ENCODE data around the gene SRC.

The SRC gene

DNA sequence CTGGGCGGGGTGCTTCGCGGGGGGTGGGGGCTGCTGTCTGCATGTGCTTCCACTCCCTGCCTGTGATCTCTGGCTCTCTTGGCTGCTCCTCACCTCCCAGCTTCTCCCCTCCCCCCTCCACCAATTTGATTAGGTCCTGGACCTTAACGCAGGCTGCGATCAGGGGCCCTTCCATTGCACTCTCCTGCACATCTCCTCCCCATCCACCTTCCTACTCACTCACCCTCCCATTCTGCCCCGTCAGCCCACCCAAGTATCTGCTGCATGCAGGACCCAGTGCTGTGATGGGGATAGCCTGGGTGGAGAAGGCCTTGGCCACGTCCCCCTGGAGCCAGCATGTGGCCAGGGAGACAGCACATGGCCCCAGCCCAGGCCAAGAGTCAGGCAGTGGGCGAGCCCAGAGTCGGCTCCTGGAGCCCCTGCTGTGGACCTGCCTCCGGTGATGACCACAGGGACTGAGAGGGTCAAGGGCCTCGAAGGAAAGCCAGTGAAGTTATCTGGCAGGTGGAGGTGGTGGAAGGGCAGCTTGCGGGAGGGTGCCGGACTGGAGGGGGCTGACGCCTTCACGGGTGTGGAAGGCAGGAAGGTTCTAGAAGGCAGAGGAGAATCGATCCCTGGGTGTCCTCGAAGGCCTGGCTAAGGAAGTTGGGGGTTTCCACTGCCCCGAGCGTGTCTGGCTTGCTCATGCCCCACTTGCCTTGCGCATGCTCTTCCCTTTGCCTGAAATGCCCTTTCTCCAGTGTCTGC is 40.7 kb downstream of the SRC start:
- no peak for DNase-seq (ENCODE audit: low read depth)
- H3K4me3 ChIP-seq (ENCODE audit: control insufficient read depth, low read depth, low read length), result no peak overlapping the region
- TF ChIP-seq, protein P1, sequence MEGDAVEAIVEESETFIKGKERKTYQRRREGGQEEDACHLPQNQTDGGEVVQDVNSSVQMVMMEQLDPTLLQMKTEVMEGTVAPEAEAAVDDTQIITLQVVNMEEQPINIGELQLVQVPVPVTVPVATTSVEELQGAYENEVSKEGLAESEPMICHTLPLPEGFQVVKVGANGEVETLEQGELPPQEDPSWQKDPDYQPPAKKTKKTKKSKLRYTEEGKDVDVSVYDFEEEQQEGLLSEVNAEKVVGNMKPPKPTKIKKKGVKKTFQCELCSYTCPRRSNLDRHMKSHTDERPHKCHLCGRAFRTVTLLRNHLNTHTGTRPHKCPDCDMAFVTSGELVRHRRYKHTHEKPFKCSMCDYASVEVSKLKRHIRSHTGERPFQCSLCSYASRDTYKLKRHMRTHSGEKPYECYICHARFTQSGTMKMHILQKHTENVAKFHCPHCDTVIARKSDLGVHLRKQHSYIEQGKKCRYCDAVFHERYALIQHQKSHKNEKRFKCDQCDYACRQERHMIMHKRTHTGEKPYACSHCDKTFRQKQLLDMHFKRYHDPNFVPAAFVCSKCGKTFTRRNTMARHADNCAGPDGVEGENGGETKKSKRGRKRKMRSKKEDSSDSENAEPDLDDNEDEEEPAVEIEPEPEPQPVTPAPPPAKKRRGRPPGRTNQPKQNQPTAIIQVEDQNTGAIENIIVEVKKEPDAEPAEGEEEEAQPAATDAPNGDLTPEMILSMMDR (conservative IDR thresholded peaks at IDR 0.05; ENCODE audit: control insufficient read depth, insufficient read depth, low read depth, low read length), result no peak

DNA sequence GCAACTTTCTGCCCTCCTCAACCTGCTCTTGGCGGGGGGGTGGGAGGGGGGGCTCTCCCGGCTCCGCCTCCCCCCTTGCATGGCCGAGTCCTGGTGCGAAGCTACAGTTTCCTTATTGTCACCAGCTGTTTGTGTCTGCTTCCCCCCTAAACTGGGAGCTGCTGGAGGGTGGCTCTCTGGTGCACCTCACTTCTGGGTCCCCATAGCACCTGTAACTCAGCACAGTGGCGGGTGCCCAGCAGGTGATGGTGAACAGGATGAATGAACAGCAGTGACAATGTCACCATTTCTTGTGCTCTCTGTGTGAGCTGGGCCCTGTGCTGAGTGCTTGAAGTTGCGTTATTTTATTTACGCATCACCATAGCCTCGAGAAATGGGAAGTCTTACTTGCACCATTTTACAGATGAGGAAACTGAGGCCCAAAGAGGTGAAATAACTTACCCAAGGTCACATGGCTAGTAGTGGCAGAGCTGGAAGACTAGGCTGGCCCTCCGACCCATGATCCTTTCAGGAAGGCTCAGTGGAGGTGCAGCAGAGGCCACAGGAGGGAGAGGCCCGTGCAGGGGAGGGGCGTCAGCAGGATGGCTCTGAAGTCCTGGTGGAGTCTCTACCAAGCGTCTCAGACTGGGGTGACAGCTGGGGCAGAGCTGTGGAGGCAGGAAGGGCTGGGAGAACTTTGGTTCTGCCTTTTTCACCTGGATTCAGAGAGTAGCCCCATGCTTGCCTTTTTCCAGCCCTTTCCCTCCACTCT is 41.8 kb downstream of the SRC start:
- no peak overlapping the region for H3K4me3 ChIP-seq (ENCODE audit: control insufficient read depth, low read depth, low read length)
- no peak for DNase-seq (ENCODE audit: low read depth)
- TF ChIP-seq, protein P1 (conservative IDR thresholded peaks at IDR 0.05; ENCODE audit: control insufficient read depth, insufficient read depth, low read depth, low read length), result no peak

DNA sequence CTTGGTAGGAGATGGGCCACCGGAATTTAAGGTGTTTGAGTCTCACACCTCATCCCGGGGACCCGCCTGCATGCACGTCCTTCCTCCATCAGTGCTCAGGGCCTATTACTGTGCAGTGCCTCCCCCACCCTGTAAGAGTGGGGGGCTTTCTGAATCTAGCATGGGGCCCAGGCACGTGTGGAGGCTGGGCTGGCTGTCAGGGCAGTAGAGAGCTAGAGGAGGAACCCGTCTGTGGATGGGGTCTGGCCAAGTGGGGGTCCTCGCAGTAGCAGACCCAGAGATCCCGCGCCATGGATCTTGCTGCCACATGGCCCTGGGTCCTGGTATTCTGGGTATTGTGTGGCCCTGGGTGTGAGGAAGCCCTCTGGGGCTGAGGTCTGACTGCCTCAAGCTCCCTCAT is 42.9 kb downstream of the SRC start:
- DNase-seq (ENCODE audit: low read depth), result no peak
- TF ChIP-seq, protein P1 (conservative IDR thresholded peaks at IDR 0.05; ENCODE audit: control insufficient read depth, insufficient read depth, low read depth, low read length), result no peak
- H3K4me3 ChIP-seq (ENCODE audit: control insufficient read depth, low read depth, low read length), result no peak overlapping the region

DNA sequence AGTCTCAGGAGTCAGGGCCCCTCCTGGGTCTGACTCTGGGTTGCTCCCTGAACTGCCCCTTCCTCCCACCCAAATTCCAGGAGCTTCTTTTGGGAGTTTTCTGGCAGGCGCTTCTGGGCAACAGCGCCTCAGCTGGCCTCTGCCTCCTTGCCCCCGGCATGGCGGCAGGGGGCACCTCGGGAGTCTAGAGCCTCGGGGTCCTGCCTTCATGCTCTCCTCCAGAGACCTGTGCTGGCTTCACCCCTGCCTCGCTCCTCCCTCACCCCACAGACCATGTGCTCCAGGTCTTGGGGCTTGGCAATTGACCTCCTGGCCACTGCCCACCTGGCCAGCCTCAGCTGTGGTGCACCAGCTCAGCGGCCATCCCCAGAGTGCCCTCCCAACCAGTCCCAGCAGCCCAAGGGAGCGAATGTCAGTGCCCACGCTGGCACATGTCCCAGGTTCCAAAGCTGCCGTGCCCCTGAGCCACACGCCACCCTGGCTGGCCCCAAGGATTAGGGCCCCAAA is 43.4 kb downstream of the SRC start:
- TF ChIP-seq, protein P1 (conservative IDR thresholded peaks at IDR 0.05; ENCODE audit: control insufficient read depth, insufficient read depth, low read depth, low read length), result no peak
- DNase-seq (ENCODE audit: low read depth), result no peak
- no peak overlapping the region for H3K4me3 ChIP-seq (ENCODE audit: control insufficient read depth, low read depth, low read length)

DNA sequence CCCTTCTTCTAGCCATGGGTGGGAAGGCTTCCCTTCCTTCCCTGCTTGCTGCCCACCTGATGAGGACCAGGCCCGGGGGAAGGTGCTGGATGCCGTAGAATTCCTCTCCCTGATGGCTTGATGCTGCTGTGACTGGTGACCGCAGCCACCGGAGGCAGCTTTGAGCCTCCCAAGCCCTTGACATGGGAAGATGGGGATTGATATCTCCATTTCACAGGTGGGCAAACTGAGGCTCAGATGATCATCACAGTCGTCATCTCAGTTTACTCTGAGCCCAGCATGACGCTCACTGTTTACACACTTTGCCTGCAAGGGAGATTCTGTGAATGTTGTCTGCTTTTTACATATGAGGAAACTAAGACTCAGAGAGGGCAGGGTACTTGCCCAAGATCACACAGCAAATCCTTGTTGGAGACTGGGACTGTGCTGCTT is 43.9 kb downstream of the SRC start:
- TF ChIP-seq, protein P1 (conservative IDR thresholded peaks at IDR 0.05; ENCODE audit: control insufficient read depth, insufficient read depth, low read depth, low read length), result no peak
- no peak for DNase-seq (ENCODE audit: low read depth)
- H3K4me3 ChIP-seq (ENCODE audit: control insufficient read depth, low read depth, low read length), result no peak overlapping the region

DNA sequence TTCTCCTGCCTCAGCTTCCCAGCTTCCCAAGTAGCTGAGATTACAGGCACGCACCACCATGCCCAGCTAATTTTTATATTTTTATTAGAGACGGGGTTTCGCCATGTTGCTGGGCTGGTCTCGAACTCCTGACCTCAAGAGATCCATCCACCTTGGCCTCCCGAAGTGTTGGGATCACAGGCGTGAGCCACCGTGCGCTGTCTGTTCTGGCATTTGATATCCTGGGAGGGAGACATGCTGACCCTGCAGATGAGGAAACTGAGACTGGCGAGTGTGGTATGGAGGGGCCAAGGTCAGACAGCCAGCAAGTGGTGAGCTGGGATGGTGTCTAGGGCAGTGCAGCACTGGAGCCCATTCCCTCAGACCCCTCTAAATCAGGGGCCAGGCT is 44.6 kb downstream of the SRC start:
- TF ChIP-seq, protein P1 (conservative IDR thresholded peaks at IDR 0.05; ENCODE audit: control insufficient read depth, insufficient read depth, low read depth, low read length), result no peak
- DNase-seq (ENCODE audit: low read depth), result no peak
- no peak overlapping the region for H3K4me3 ChIP-seq (ENCODE audit: control insufficient read depth, low read depth, low read length)
